K562 (cell line): ENCODE data around the gene LENEP. TPM values are rescaled to one million over a fixed set of nuclear protein-coding genes. Genes with fewer than 3 reads are reported as not detected.
A peak's percentile ranks its signal among the peaks of the same experiment; 100 is the strongest.

Source experiments
- CEBPZ ChIP-seq: fragments of 150-350 bp; IDR thresholded peaks from 2 replicates; pipeline ENCODE4 v1.6.1; 2014; ENCODE audit warnings: low read depth, mild to moderate bottlenecking, low read length, borderline replicate concordance
- CHAMP1 ChIP-seq: fragments of 450-650 bp; IDR thresholded peaks from 2 replicates; pipeline ENCODE4 v1.6.1; 2016; ENCODE audit warnings: mild to moderate bottlenecking
- E2F1 ChIP-seq: sonication (generic); formaldehyde crosslinking; IDR thresholded peaks from 2 replicates; pipeline ENCODE4 v1.8.1; 2023; ENCODE audit warnings: mild to moderate bottlenecking, missing genetic modification reagents, moderate library complexity
- E2F3 ChIP-seq: fragments of 250-450 bp; sonication (Bioruptor Pico); IDR thresholded peaks from 2 replicates; pipeline ENCODE4 v1.4.0; 2020; ENCODE audit warnings: mild to moderate bottlenecking
- GTF2A2 ChIP-seq: IDR thresholded peaks from 2 replicates; pipeline ENCODE4 v1.6.1; 2016; ENCODE audit warnings: mild to moderate bottlenecking, missing genetic modification characterization, missing compliant biosample characterization
- HNRNPK ChIP-seq: fragments of 200-400 bp; formaldehyde crosslinking; IDR thresholded peaks from one replicate; pipeline ENCODE4 v1.6.1; 2018; ENCODE audit warnings: mild to moderate bottlenecking, low read depth, low read length; ENCODE audit not compliant: poor library complexity, severe bottlenecking
- KAT2B ChIP-seq: IDR thresholded peaks from one replicate; pipeline ENCODE4 v1.6.1; 2012; ENCODE audit warnings: low read depth, mild to moderate bottlenecking, control low read depth, inconsistent platforms, low read length, moderate library complexity
- NFE2 ChIP-seq: IDR thresholded peaks from 2 replicates; pipeline ENCODE4 v1.6.1; 2014; ENCODE audit warnings: antibody characterized with exemption, low read depth
- NONO ChIP-seq, 2 experiments: fragments of 200-400 bp in 1 of 2; fragments of 450-650 bp in 1 of 2; formaldehyde crosslinking in 1 of 2; IDR thresholded peaks; 2 replicates each; pipeline ENCODE4 v1.6.1; 2017; ENCODE audit warnings: low read depth in 2 of 2, mild to moderate bottlenecking in 2 of 2, moderate library complexity in 2 of 2, low read length in 1 of 2
- PHTF2 ChIP-seq: fragments of 250-450 bp; sonication (Bioruptor Pico); IDR thresholded peaks from 2 replicates; pipeline ENCODE4 v1.5.0; 2021; ENCODE audit warnings: mild to moderate bottlenecking
- SMAD3 ChIP-seq: fragments of 450-650 bp; formaldehyde crosslinking; conservative IDR thresholded peaks from 2 replicates; pipeline ENCODE4 v1.4.0; 2020; ENCODE audit warnings: mild to moderate bottlenecking
- SMARCC2 ChIP-seq: fragments of 450-650 bp; IDR thresholded peaks from 2 replicates; pipeline ENCODE4 v1.6.1; 2017; ENCODE audit warnings: antibody characterized with exemption, moderate library complexity, mild to moderate bottlenecking, low read depth
- SP1 ChIP-seq: sonication (generic); formaldehyde crosslinking; IDR thresholded peaks from 2 replicates; pipeline ENCODE4 v1.8.1; 2022; ENCODE audit warnings: mild to moderate bottlenecking, missing genetic modification reagents
- SREBF2 ChIP-seq: sonication (generic); formaldehyde crosslinking; IDR thresholded peaks from 2 replicates; pipeline ENCODE4 v1.4.0; 2020; ENCODE audit warnings: mild to moderate bottlenecking, missing genetic modification reagents
- SRSF3 ChIP-seq: fragments of 200-400 bp; formaldehyde crosslinking; IDR thresholded peaks from 2 replicates; pipeline ENCODE4 v1.6.1; 2016; ENCODE audit warnings: mild to moderate bottlenecking, low read length, moderate library complexity; ENCODE audit not compliant: insufficient read depth
- STAG1 ChIP-seq: sonication (generic); formaldehyde crosslinking; IDR thresholded peaks from 2 replicates; pipeline ENCODE4 v1.5.0; 2020; ENCODE audit warnings: missing genetic modification reagents, borderline replicate concordance
- TAF9B ChIP-seq: fragments of 450-650 bp; IDR thresholded peaks from 2 replicates; pipeline ENCODE4 v1.6.1; 2018; ENCODE audit warnings: mild to moderate bottlenecking; ENCODE audit not compliant: partially characterized antibody
- TEAD1 ChIP-seq, 2 experiments: fragments of 450-650 bp in 1 of 2; sonication (generic) in 1 of 2; formaldehyde crosslinking; IDR thresholded peaks; 2 replicates each; pipeline versions ENCODE4 v1.4.0 to v1.8.0; 2020 to 2022; ENCODE audit warnings: mild to moderate bottlenecking in 2 of 2, missing genetic modification reagents in 1 of 2
- TSC22D4 ChIP-seq: fragments of 450-650 bp; IDR thresholded peaks from 2 replicates; pipeline ENCODE4 v1.6.1; 2016; ENCODE audit warnings: missing genetic modification characterization, missing biosample characterization, control low read depth
- ZNF134 ChIP-seq: fragments of 250-450 bp; sonication (Bioruptor Pico); conservative IDR thresholded peaks from 2 replicates; pipeline ENCODE4 v1.4.0; 2020
- ZNF354B ChIP-seq: fragments of 250-450 bp; sonication (Bioruptor Pico); IDR thresholded peaks from 2 replicates; pipeline ENCODE4 v1.4.0; 2020
- ZNF699 ChIP-seq: fragments of 250-450 bp; sonication (Bioruptor Pico); IDR thresholded peaks from 2 replicates; pipeline ENCODE4 v1.8.0; 2021; ENCODE audit warnings: mild to moderate bottlenecking, moderate library complexity; ENCODE audit not compliant: insufficient replicate concordance
- polyA plus RNA-seq, 8 experiments: library from polyadenylated mRNA; depleted of rRNA in 4 of 8; stranded (reverse) in 5 of 8; unstranded in 3 of 8; fragments of >200 nt; fragmentation: Nextera tagmentation in 2 of 8; fragmentation: Illumina TruSeq in 1 of 8; extraction: Ambion mirVana in 2 of 8; extraction: Trizol in 1 of 8; gene quantifications; 2 replicates each; pipeline versions ENCODE4 v1.2.1 to v1.2.3, GENCODE V29; 2011 to 2014; ENCODE audit warnings: inconsistent platforms in 1 of 8, missing spikeins in 1 of 8
- total RNA-seq, 7 experiments: library from RNA; depleted of rRNA in 6 of 7; stranded (reverse); fragments of >200 nt in 6 of 7; fragmentation: Illumina TruSeq in 2 of 7; extraction: Trizol in 2 of 7; gene quantifications; 2 replicates each; pipeline versions ENCODE4 v1.2.1 to v1.2.3, GENCODE V29; 2011 to 2021; ENCODE audit warnings: low replicate concordance in 1 of 7

Gene LENEP
- total and polyA plus RNA-seq, 9 of the 15 experiments (the other 6 are each of a cell fraction or from before 2014, with no cell fraction given), result 0.23 to 0.87 (median 0.67) TPM; not detected in 5

- peak; percentile 75; the same call in 1 of the 2 replicates for TF ChIP-seq CEBPZ
- peak; percentile 72 for TF ChIP-seq SP1 (CRISPR knock-in tag)
- TF ChIP-seq GTF2A2 (tag), result no peak
- no peak for TF ChIP-seq SMAD3 (CRISPR knock-in tag)
- TF ChIP-seq SRSF3, result no peak
- TF ChIP-seq TEAD1 (CRISPR knock-in tag; IDR thresholded peaks at IDR 0.05), result peak in 1 of 2 experiments; percentile 74; a peak in 1 of 4 replicates
- no peak for TF ChIP-seq PHTF2
- peak; percentile 60; the same call in 1 of the 2 replicates for TF ChIP-seq E2F3
- TF ChIP-seq ZNF134 (CRISPR knock-in tag), result no peak
- TF ChIP-seq HNRNPK, result no peak
- no peak for TF ChIP-seq SMARCC2
- TF ChIP-seq SREBF2, result no peak
- TF ChIP-seq KAT2B, result no peak
- no peak for TF ChIP-seq NONO (IDR thresholded peaks at IDR 0.05; ENCODE audit: low read depth in 2 of 2, low read length in 1 of 2)
- no peak for TF ChIP-seq NFE2
- no peak for TF ChIP-seq ZNF354B (CRISPR knock-in tag)
- TF ChIP-seq E2F1, result peak; percentile 72; the same call in 1 of the 2 replicates
- TF ChIP-seq ZNF699 (CRISPR knock-in tag), result no peak
- TF ChIP-seq CHAMP1, result no peak
- TF ChIP-seq TAF9B, result peak; percentile 20
- no peak for TF ChIP-seq STAG1
- no peak for TF ChIP-seq TSC22D4
Measured at GRCh38 chr1:154974102-154974807, 19.1 kb upstream of the LENEP start, which contains the start of gene CKS1B (continued).
